ENCODE data around the gene MARVELD2.
"Not testable (repeated sequence)": the region's sequence is repeated elsewhere in the genome, so short reads cannot be mapped to it uniquely, and the experiment has no call there.

The MARVELD2 gene

DNA sequence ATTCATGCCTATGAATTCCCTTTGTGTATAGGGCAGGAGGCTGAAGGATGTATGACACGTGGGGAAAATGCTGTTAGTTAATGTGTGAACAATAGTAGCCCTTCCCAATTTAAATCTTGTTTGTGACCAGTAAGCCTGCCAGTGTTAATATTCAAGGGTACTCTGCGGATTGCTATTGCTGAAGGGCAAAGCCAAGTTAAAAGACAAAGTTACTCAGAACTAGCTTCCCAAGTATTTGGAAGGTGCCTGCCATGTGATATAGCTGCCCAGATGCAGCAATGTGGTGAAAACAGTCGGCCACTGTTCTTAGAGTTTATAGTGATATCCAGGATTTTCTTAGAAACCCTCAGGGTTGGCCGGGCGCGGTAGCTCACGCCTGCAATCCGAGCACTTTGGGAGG lies 34.6 kb downstream of the MARVELD2 start:
- DNase-seq (ENCODE audit: low read depth), result no peak

DNA sequence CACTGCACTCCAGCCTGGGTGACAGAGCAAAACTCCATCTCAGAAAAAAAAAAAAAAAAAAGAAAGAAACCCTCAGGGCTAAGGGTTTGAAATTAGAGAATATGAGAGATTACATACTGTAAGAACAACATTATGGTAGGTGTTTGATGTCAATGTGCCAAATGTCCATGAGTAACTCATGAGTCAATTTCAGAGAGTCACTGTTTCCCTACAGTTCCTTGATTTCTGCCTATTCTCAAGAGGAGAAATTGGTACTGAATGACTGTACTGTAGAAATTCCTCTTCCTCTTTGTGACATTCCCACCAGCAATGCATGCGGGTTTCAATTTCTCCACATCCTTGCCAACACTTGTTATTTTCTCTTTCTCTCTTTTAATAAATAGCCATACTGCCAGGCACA lies 35.2 kb downstream of the MARVELD2 start:
- DNase-seq (ENCODE audit: low read depth), result no peak

- not testable (repeated sequence) for DNase-seq (ENCODE audit: low read depth)
Measured at GRCh38 chr5:69450527-69450926, 35.6 kb downstream of the MARVELD2 start.

- no peak for DNase-seq (ENCODE audit: low read depth)
Measured at GRCh38 chr5:69451941-69452647, 37.2 kb downstream of the MARVELD2 start.

DNA sequence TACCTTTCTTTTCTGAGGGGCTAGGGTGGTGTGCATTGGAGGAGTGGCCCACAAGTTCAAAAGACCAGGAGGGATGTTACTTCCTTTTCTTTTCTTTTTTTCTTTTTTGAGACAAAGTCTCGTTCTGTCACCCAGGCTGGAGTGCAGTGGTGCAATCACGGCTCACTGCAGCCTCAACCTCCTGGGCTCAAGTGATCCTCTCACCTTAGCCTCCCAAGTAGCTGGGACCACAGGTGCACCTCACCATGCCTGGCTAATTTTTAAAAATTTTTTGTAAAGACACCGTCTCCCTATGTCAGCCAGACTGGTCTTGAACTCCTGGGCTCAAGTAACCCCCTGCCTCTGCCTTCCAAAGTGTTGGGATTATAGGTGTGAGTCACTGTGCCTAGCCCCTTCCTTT lies 38.6 kb downstream of the MARVELD2 start:
- not testable (repeated sequence) for DNase-seq (ENCODE audit: low read depth)

- DNase-seq (ENCODE audit: low read depth), result no peak
Measured at GRCh38 chr5:69454460-69455249, 39.7 kb downstream of the MARVELD2 start.

DNA sequence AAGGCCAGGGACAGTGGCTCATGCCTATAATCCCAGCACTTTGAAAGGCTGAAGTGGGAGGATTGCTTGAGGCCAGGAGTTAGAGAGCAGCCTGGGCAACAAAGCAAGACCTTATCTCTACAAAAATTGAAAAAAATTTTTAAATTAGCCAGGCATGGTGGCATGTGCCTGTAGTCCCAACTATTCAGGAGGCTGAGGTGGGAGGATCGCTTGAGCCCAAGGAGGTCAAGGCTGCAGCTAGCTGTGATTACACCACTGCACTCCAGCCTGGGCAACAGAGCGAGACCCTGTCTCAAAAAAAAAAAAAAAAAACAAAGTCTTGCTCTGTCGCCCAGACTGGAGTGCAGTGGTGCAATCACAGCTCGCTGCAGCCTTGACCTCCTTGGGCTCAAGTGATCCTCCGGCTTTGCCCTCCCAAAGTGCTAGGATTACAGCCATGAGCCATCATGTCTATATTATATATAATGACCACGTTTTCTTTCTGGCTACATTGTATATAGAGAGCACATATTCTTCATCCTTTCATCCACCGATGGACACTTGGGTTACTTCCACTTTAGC lies 40.6 kb downstream of the MARVELD2 start:
- not testable (repeated sequence) for DNase-seq (ENCODE audit: low read depth)

DNA sequence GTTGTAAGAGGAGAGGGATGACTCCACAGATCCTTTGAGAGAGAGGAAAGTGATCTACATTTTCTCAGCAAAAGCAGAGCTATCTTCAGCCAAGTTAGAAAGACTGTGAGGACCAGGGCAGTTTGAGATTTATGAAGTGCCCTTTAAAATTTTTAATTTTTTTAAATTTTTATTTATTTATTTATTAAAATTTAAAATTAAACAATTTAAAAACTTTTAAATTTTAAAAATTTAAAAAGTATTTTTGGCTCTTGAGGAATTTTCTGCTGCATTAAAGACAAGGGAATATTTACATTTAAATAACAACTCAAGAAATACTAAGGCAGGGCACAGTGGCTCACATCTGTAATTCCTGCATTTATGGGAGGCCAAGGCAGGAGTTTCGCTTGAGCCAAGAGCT lies 47.3 kb downstream of the MARVELD2 start:
- no peak for DNase-seq (ENCODE audit: low read depth)

DNA sequence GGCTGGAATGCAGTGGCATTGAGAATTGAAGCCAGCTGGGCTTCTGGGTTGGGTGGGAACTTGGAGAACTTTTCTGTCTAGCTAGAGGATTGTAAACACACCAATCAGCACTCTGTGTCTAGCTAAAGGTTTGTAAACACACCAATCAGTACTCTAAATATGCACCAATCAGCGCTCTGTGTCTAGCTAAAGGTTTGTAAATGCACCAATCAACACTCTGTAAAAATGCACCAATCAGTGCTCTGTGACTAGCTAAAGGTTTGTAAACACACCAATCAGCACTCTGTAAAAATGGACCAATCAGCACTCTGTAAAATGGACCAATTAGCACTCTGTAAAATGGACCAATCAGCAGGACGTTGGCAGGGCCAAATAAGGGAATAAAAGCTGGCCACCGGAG lies 51.5 kb downstream of the MARVELD2 start:
- DNase-seq (ENCODE audit: low read depth), result not testable (repeated sequence)

DNA sequence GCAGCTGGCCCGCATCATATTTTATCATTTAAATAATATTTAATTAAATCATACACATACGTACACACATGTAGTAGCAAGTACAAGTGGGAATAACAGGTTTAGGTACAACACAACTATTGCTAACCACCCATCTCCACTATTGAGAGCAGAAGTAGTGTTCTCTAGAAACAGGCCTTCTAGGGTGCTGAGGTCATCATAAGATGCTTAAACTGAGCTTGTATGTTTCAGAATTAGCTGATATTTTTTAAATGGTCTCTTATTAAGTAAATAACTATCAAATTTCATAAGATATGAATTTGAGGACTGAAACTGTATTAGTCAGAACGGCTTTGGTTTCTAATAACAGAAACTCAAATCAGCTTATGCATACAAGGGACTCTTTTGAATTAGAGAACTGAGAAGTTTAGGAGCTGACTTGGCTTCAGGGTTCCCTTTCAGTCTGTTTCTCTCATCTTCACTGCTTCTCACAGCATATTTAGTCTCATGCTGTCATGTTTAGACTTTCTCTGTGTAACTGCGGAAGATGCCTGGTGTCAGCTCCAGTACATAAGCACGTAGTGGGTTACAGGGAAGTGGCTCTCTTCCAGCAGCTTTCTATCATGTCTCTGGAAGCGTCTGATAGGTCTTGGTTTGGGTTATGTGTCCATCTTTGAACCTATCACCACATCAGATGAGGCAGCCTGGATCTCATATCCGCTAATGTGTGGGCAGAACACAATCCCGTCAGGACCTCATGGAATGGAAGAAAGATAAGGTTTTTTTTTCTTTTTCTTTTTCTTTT lies 52.7 kb downstream of the MARVELD2 start:
- DNase-seq (ENCODE audit: low read depth), result no peak

DNA sequence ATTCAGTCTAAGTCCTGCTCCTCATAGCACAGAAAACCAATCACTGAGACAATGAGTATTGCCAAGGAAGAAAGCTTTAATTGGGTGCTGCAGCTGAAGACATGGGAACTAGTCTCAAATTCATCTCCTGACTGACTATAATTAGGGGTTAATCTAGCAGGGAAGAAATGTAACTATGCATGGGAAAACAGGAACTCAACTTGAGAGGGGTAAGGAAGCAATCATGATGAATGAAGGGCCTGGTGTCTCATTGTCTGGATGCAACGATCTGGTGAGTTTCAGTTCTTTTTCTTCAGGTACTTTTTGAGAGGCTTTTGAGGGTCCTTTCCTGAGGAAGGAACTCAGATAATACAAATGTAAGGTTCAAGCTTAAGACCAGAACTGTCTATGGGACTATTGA lies 53.7 kb downstream of the MARVELD2 start:
- no peak for DNase-seq (ENCODE audit: low read depth)

GRCh38 chr5:69471516-69471915 lies 56.6 kb downstream of the MARVELD2 start:
- not testable (repeated sequence) for DNase-seq (ENCODE audit: low read depth)

GRCh38 chr5:69472535-69473143 lies 57.7 kb downstream of the MARVELD2 start:
- DNase-seq (ENCODE audit: low read depth), result not testable (repeated sequence)

GRCh38 chr5:69477170-69477569 lies 62.3 kb downstream of the MARVELD2 start:
- DNase-seq (ENCODE audit: low read depth), result no peak

- DNase-seq (ENCODE audit: low read depth), result not testable (repeated sequence)
Measured at GRCh38 chr5:69478296-69478695, 63.4 kb downstream of the MARVELD2 start.

DNA sequence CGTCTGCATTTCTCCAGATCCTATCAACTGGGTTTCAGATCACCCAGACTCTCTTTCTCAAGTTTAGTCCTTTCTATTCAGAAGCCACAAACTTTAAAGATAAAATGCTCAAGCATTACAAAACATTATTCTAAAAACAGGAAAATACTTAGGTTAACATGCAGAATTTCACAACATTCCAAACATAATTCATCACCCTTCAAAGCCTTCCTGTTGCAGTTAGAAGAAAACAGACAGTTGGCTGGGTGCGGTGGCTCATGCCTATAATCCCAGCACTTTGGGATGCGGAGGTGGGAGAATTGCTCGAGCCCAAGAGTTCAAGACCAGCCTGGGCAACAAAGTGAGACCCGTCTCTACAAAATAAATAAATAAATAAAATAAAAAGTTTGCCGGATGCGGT lies 70.0 kb downstream of the MARVELD2 start:
- DNase-seq (ENCODE audit: low read depth), result no peak

GRCh38 chr5:69485471-69485870 lies 70.6 kb downstream of the MARVELD2 start:
- no peak for DNase-seq (ENCODE audit: low read depth)

GRCh38 chr5:69489246-69489645 lies 74.3 kb downstream of the MARVELD2 start:
- DNase-seq (ENCODE audit: low read depth), result no peak

- DNase-seq (ENCODE audit: low read depth), result no peak
Measured at GRCh38 chr5:69491027-69491426, 76.1 kb downstream of the MARVELD2 start.

DNA sequence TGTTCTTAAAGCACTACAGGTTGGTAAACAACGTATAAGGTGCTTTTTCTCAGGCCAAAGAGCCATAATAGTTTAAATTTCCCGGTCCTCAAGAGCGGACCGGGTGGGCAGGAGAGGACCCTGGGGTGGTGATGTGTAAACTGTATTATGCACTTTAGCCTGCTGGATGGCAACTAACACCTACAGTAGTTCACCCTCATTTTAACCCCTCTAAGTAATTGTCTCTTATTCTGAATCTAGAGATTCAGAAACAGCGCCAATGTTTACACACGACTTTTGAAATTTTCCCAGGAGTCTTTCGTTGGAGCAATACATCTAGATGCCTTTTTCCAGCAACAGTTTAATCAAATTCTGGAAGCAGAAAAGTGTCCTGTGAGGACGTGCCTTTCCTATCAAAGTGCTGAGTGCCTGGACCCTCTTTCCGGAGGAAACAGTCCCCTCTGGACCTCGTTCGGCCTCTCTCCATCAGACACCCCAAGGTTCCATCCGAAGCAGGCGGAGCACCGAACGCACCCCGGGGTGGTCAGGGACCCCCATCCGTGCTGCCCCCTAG lies 77.0 kb downstream of the MARVELD2 start:
- DNase-seq (ENCODE audit: low read depth), result no peak

DNA sequence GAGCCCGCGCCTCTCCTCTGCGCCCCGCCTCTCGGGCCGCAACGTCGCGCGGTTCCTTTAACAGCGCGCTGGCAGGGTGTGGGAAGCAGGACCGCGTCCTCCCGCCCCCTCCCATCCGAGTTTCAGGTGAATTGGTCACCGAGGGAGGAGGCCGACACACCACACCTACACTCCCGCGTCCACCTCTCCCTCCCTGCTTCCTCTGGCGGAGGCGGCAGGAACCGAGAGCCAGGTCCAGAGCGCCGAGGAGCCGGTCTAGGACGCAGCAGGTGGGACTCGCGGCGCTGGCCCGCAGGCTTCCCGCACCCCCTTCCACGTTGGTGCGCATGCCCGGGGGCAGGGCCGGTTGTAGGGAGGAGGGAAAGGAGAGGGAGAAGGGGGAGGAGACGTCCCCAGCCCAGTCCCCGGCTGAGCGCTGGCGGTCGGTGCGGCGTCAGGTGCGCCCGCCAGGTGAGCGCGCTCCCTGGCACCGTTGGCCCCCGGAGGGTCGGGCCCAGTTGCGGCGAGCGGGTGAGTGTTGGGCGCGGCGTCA lies 77.5 kb downstream of the MARVELD2 start, which contains the start of gene OCLN:
OCLN (plus strand) TSS at position 400 of the 532 bp plus-strand sequence. CDS start 11,455 bp downstream, outside the sequence.
- DNase-seq (ENCODE audit: low read depth), result no peak

All from stimulated activated CD8-positive, alpha-beta memory T cell treated with anti-CD3 and anti-CD28 coated beads, Interleukin-12 subunit alpha, Interleukin-12 subunit beta, amount 100 ng/mL, for 4 hours (primary cell).